Panc1 (cell line): Measurements from ENCODE around the gene ZSCAN22. TPM values are rescaled to one million over a fixed set of nuclear protein-coding genes. Genes with fewer than 3 reads are reported as not detected.

ENCODE experiments used
- ATAC-seq: fragments of 200-7000 bp; cut with Tn5 transposase; 2 replicates; pipeline ENCODE4 v1.9.1; 2020; ENCODE audit warnings: mild to moderate bottlenecking, moderate library complexity
- BruUV-seq: library from RNA; stranded (reverse); fragments of 400-500 nt; replicated peaks from 2 replicates; lab custom pipeline; 2021; lab: Mats Ljungman, UMichigan
- CTCF ChIA-PET: fragments of 300-600 bp; sonication (Branson Sonifier 250); formaldehyde crosslinking; loops from one replicate; lab custom pipeline; 2022; ENCODE audit warnings: antibody characterized with exemption; lab: Charles Lee
- POLR2A ChIA-PET: fragments of 300-600 bp; sonication (Branson Sonifier 250); formaldehyde crosslinking; loops from one replicate; lab custom pipeline; 2022; ENCODE audit warnings: antibody characterized with exemption; lab: Charles Lee
- DNase-seq: peaks from one replicate; pipeline ENCODE4 v3.0.0-alpha.2; 2010; ENCODE audit warnings: low read depth, low spot score
- H3K27ac ChIP-seq: 2 replicates; pipeline ENCODE4 v1.5.1; 2011; ENCODE audit warnings: mild to moderate bottlenecking, low read length, inconsistent platforms
- H3K27me3 ChIP-seq: fragments of 200-500 bp; sonication (Bioruptor generic); 2 replicates; pipeline ENCODE4 v1.6.0; 2014; ENCODE audit warnings: low read length, inconsistent platforms; ENCODE audit not compliant: control insufficient read depth, insufficient read depth
- H3K36me3 ChIP-seq: fragments of 200-500 bp; sonication (Bioruptor generic); 2 replicates; pipeline ENCODE4 v1.5.1; 2014; ENCODE audit warnings: inconsistent platforms, mild to moderate bottlenecking, low read length, moderate library complexity; ENCODE audit not compliant: control insufficient read depth, insufficient read depth
- H3K4me1 ChIP-seq: 2 replicates; pipeline ENCODE4 v1.5.1; 2011; ENCODE audit warnings: inconsistent platforms, mild to moderate bottlenecking, low read length, moderate library complexity; ENCODE audit not compliant: control insufficient read depth, insufficient read depth
- H3K4me3 ChIP-seq, 2 experiments: 2 replicates each; pipeline ENCODE4 v1.5.1; 2011 to 2012; ENCODE audit warnings: low read depth in 2 of 2, low read length in 2 of 2, mild to moderate bottlenecking in 2 of 2, inconsistent platforms in 1 of 2, moderate library complexity in 1 of 2
- H3K9me3 ChIP-seq: fragments of 200-500 bp; sonication (Bioruptor generic); 2 replicates; pipeline ENCODE4 v1.5.1; 2014; ENCODE audit warnings: low read depth, mild to moderate bottlenecking, inconsistent platforms, low read length, moderate library complexity; ENCODE audit not compliant: control insufficient read depth, insufficient read depth
- POLR2AphosphoS5 ChIP-seq: IDR thresholded peaks from 2 replicates; pipeline ENCODE4 v1.6.1; 2012; ENCODE audit warnings: mild to moderate bottlenecking, low read depth, low read length, moderate library complexity
- SIN3A ChIP-seq: IDR thresholded peaks from 2 replicates; pipeline ENCODE4 v1.6.1; 2012; ENCODE audit warnings: low read depth, mild to moderate bottlenecking, low read length, moderate library complexity, borderline replicate concordance; ENCODE audit not compliant: insufficient read depth
- TCF7L2 ChIP-seq: IDR thresholded peaks from 2 replicates; pipeline ENCODE4 v1.6.1; 2011; ENCODE audit warnings: mild to moderate bottlenecking, low read depth, low read length, inconsistent platforms
- in situ Hi-C: cut with HindIII; loops from 2 replicates; pipeline ENCODE4 v1.10.0; 2016; ENCODE audit warnings: low sequenced_read_pairs, low pct_unique_long_range_greater_than_20kb
- intact Hi-C: fragments of 100-400 bp; cut with micrococcal nuclease; formaldehyde crosslinking; loops from one replicate; pipeline ENCODE4 v1.10.0; 2022; ENCODE audit not compliant: unreplicated experiment
- total RNA-seq: library from RNA; stranded (reverse); gene quantifications from one replicate; pipeline ENCODE4 v1.2.1, GENCODE V29; 2021; ENCODE audit not compliant: unreplicated experiment
- TF ChIP-seq, protein P1 (sequence below): fragments of 450-650 bp; IDR thresholded peaks from 2 replicates; pipeline ENCODE4 v1.5.1; 2017; ENCODE audit warnings: mild to moderate bottlenecking
- TF ChIP-seq, protein P2 (sequence below), 2 experiments: IDR thresholded peaks; 2 replicates each; pipeline ENCODE4 v1.6.1; 2011 to 2012; ENCODE audit warnings: low read depth in 2 of 2, control low read depth in 1 of 2, low read length in 1 of 2, mild to moderate bottlenecking in 1 of 2, moderate library complexity in 1 of 2; ENCODE audit not compliant: insufficient read depth in 1 of 2

The ZSCAN22 gene
- total RNA-seq, 1 experiment from 2014 or later: 6.6 TPM

DNA sequence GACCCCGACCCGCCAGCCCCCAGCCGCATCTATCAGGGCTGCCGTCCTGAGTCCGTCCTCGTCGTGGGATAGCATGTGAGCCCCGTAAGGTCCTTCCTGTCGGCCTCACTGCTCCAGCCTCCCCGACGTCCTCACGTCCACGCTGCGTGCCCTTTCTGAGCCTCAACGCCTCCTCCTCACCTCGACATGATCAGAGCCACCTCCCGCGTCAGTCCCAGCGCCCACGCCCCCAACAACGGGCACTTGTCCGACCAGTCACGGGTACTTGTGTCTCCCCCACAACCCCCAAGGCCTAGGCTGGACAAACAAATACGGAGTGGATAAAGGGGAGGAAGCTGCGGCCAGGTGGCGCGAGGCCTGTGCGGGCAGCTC lies 35.1 kb downstream of the ZSCAN22 start:
- CTCF ChIA-PET: no interaction called here
- Histone ChIP-seq H3K4me1 (peaks cover 6% of the 10 kb centered on the region; the same call in 1 of the 2 replicates), H3K9me3 (no peaks in the 10 kb centered on the region), H3K27me3 (no peaks in the 10 kb centered on the region), H3K4me3 (peak overlapping the region; percentile 60 to 95), H3K27ac (peak overlapping the region; percentile 96), H3K36me3 (no peaks in the 10 kb centered on the region)
- in situ Hi-C loops (no loop called here), intact Hi-C loops (no loop called here)
- peak; percentile 35 for DNase-seq
- ATAC-seq: peak; percentile 45
- TF ChIP-seq POLR2AphosphoS5 (no peak), TCF7L2 (no peak), SIN3A (no peak)
- TF ChIP-seq, protein P1, sequence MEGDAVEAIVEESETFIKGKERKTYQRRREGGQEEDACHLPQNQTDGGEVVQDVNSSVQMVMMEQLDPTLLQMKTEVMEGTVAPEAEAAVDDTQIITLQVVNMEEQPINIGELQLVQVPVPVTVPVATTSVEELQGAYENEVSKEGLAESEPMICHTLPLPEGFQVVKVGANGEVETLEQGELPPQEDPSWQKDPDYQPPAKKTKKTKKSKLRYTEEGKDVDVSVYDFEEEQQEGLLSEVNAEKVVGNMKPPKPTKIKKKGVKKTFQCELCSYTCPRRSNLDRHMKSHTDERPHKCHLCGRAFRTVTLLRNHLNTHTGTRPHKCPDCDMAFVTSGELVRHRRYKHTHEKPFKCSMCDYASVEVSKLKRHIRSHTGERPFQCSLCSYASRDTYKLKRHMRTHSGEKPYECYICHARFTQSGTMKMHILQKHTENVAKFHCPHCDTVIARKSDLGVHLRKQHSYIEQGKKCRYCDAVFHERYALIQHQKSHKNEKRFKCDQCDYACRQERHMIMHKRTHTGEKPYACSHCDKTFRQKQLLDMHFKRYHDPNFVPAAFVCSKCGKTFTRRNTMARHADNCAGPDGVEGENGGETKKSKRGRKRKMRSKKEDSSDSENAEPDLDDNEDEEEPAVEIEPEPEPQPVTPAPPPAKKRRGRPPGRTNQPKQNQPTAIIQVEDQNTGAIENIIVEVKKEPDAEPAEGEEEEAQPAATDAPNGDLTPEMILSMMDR: no peak
- TF ChIP-seq, protein P2, sequence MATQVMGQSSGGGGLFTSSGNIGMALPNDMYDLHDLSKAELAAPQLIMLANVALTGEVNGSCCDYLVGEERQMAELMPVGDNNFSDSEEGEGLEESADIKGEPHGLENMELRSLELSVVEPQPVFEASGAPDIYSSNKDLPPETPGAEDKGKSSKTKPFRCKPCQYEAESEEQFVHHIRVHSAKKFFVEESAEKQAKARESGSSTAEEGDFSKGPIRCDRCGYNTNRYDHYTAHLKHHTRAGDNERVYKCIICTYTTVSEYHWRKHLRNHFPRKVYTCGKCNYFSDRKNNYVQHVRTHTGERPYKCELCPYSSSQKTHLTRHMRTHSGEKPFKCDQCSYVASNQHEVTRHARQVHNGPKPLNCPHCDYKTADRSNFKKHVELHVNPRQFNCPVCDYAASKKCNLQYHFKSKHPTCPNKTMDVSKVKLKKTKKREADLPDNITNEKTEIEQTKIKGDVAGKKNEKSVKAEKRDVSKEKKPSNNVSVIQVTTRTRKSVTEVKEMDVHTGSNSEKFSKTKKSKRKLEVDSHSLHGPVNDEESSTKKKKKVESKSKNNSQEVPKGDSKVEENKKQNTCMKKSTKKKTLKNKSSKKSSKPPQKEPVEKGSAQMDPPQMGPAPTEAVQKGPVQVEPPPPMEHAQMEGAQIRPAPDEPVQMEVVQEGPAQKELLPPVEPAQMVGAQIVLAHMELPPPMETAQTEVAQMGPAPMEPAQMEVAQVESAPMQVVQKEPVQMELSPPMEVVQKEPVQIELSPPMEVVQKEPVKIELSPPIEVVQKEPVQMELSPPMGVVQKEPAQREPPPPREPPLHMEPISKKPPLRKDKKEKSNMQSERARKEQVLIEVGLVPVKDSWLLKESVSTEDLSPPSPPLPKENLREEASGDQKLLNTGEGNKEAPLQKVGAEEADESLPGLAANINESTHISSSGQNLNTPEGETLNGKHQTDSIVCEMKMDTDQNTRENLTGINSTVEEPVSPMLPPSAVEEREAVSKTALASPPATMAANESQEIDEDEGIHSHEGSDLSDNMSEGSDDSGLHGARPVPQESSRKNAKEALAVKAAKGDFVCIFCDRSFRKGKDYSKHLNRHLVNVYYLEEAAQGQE (IDR thresholded peaks at IDR 0.05; ENCODE audit: insufficient read depth in 1 of 2, low read depth in 2 of 2, low read length in 1 of 2): no peak; a peak in 1 of 4 replicates
- POLR2A ChIA-PET: interaction anchor here (0.5 to 3.0 kb wide), 9 partner anchors 10 to 164 kb away, joined by 3 to 16 read pairs (median 3); partner anchors contain the start of gene ZBTB45
- BruUV-seq: TSS peak; percentile 94

DNA sequence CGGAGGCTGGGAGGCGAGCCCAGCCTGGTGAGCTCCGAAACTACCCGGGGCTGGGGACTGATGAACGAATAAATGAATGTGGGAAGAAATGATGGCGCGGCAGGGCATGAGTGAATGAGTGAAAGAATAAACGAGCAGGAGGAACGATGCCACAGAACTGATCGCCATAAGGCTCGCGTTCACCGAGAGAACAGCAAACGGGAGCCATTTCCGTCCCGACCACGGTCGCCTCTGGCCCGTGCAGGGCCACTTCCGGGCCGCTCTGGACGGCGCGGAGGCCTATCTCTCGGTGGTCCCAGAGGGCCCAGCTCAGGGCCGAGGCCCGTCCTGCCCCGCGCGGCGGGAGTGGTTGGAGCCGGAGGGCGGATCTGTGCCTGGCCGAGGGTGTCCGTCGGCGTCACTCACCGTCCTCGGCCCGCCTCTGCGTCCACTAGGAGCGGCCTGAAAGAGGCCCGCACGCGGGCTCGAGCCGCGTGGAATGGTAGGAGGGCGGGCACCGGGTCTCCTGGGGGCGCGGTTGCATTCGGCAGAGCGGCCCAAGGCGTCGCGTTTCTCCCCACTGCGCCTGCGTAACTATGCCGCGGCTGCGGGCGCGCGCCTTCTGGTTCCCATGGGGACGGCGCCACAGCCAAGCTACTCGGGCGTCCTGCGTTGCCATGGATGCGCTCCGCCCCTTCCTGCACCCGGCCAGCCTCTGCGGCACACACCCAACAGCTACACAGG lies 35.6 kb downstream of the ZSCAN22 start, which contains the start of gene ZNF497:
Gene ZNF497 (minus strand): TSS at position 480 of the 723 bp plus-strand sequence. CDS start 5,116 bp downstream, outside the sequence.
- TF ChIP-seq, protein P2 (IDR thresholded peaks at IDR 0.05; ENCODE audit: insufficient read depth in 1 of 2, low read depth in 2 of 2, low read length in 1 of 2): 0 out of 4 replicates have a peak, but pooled peaks of 1 of the 2 experiments have one; percentile 70
- TF ChIP-seq TCF7L2 (peak; percentile 59), POLR2AphosphoS5 (peak; percentile 95), SIN3A (peak; percentile 100)
- TF ChIP-seq, protein P1: no peak
- CTCF ChIA-PET: no interaction called here
- peak; percentile 79 for DNase-seq
- peak within 1 kb of the TSS; percentile 96 for H3K27ac ChIP-seq
- no TSS peak for BruUV-seq
- in situ Hi-C loops: no loop called here
- no peaks in the 10 kb centered on the region for H3K9me3 ChIP-seq
- POLR2A ChIA-PET: interaction anchor here (0.5 to 3.0 kb wide), 12 partner anchors 10 to 163 kb away, joined by 3 to 16 read pairs (median 4); partner anchors contain the start of gene ZBTB45
- intact Hi-C loops: no loop called here
- no peaks in the 10 kb centered on the region for H3K36me3 ChIP-seq
- peak; percentile 94 for ATAC-seq
- H3K4me3 ChIP-seq: peak within 1 kb of the TSS; percentile 60 to 95
- H3K27me3 ChIP-seq: no peaks in the 10 kb centered on the region
- peaks cover 6% of the 10 kb centered on the region; the same call in 1 of the 2 replicates for H3K4me1 ChIP-seq
